HEK293 (cell line): ENCODE results near the gene MCTS1.
"Not testable (repeated sequence)": the region's sequence is repeated elsewhere in the genome, so short reads cannot be mapped to it uniquely, and the experiment has no call there.

Experiments
- CTCF ChIA-PET: fragments of 350-600 bp; formaldehyde crosslinking; extraction: SDS; loops from one replicate; lab custom pipeline; 2021; ENCODE audit warnings: antibody characterized with exemption; lab: Yijun Ruan, JAX
- POLR2A ChIA-PET: fragments of 300-600 bp; formaldehyde crosslinking; extraction: SDS; loops from one replicate; lab custom pipeline; 2020; ENCODE audit warnings: antibody characterized with exemption, inconsistent platforms; lab: Yijun Ruan, JAX
- H3K27ac ChIP-seq: fragments of 200-500 bp; sonication (Bioruptor generic); 2 replicates; pipeline ENCODE4 v1.5.1; 2014; ENCODE audit warnings: low read depth, low read length, control low read depth, inconsistent platforms; ENCODE audit errors: extremely low read depth
- H3K36me3 ChIP-seq, 2 experiments: fragments of 200-500 bp in 1 of 2; sonication (Bioruptor generic) in 1 of 2; 1 replicate in 1 of 2; 2 replicates in 1 of 2; pipeline ENCODE4 v1.5.1; 2014 to 2017; ENCODE audit warnings: inconsistent platforms in 2 of 2, low read length in 2 of 2; ENCODE audit not compliant: control insufficient read depth in 2 of 2, insufficient read depth in 1 of 2
- H3K4me1 ChIP-seq: fragments of 200-500 bp; sonication (Bioruptor generic); 2 replicates; pipeline ENCODE4 v1.5.1; 2014; ENCODE audit warnings: mild to moderate bottlenecking, low read length, inconsistent platforms; ENCODE audit not compliant: control insufficient read depth, insufficient read depth
- H3K4me3 ChIP-seq: 2 replicates; pipeline ENCODE4 v1.5.1; 2011; ENCODE audit warnings: low read depth, mild to moderate bottlenecking, control low read depth, low read length, moderate library complexity
- H3K9me3 ChIP-seq: fragments of 200-500 bp; sonication (Bioruptor generic); 2 replicates; pipeline ENCODE4 v1.5.1; 2014; ENCODE audit warnings: low read depth, low read length, inconsistent platforms; ENCODE audit not compliant: control insufficient read depth, insufficient read depth
- PRDM1 ChIP-seq: fragments of 450-650 bp; formaldehyde crosslinking; IDR thresholded peaks from 2 replicates; pipeline ENCODE4; 2016; ENCODE audit warnings: missing biosample characterization, missing genetic modification characterization
- SP2 ChIP-seq: fragments of 450-650 bp; formaldehyde crosslinking; IDR thresholded peaks from 2 replicates; pipeline ENCODE4 v1.5.1; 2016; ENCODE audit warnings: missing biosample characterization, missing genetic modification characterization
- ZNF132 ChIP-seq: fragments of 450-650 bp; formaldehyde crosslinking; IDR thresholded peaks from 2 replicates; pipeline ENCODE4 v1.5.1; 2017; ENCODE audit warnings: missing biosample characterization, missing genetic modification characterization, borderline replicate concordance
- ZNF140 ChIP-seq: fragments of 450-650 bp; formaldehyde crosslinking; IDR thresholded peaks from 2 replicates; pipeline ENCODE4 v1.5.1; 2016; ENCODE audit warnings: missing biosample characterization, missing genetic modification characterization
- ZNF146 ChIP-seq: fragments of 450-650 bp; formaldehyde crosslinking; IDR thresholded peaks from 2 replicates; pipeline ENCODE4 v1.5.1; 2016; ENCODE audit warnings: missing biosample characterization, missing genetic modification characterization
- ZNF169 ChIP-seq: fragments of 450-650 bp; formaldehyde crosslinking; IDR thresholded peaks from 2 replicates; pipeline ENCODE4 v1.5.1; 2016; ENCODE audit warnings: missing biosample characterization, missing genetic modification characterization
- ZNF184 ChIP-seq: fragments of 450-650 bp; IDR thresholded peaks from 2 replicates; pipeline ENCODE4 v1.5.1; 2018; ENCODE audit warnings: missing biosample characterization, mild to moderate bottlenecking, missing genetic modification characterization
- ZNF19 ChIP-seq: fragments of 450-650 bp; formaldehyde crosslinking; IDR thresholded peaks from 2 replicates; pipeline ENCODE4; 2016; ENCODE audit warnings: missing biosample characterization, missing genetic modification characterization, low read depth
- ZNF335 ChIP-seq: fragments of 450-650 bp; formaldehyde crosslinking; conservative IDR thresholded peaks from 2 replicates; pipeline ENCODE4 v1.5.1; 2016; ENCODE audit warnings: missing biosample characterization, missing genetic modification characterization
- ZNF433 ChIP-seq: fragments of 450-650 bp; formaldehyde crosslinking; IDR thresholded peaks from 2 replicates; pipeline ENCODE4 v1.5.1; 2016; ENCODE audit warnings: missing biosample characterization, missing genetic modification characterization, low read depth
- ZNF514 ChIP-seq: fragments of 450-650 bp; formaldehyde crosslinking; IDR thresholded peaks from 2 replicates; pipeline ENCODE4 v1.5.1; 2016; ENCODE audit warnings: missing biosample characterization, missing genetic modification characterization
- ZNF560 ChIP-seq: fragments of 450-650 bp; formaldehyde crosslinking; IDR thresholded peaks from 2 replicates; pipeline ENCODE4 v1.5.1; 2017; ENCODE audit warnings: missing biosample characterization, missing genetic modification characterization, borderline replicate concordance
- ZNF624 ChIP-seq: fragments of 450-650 bp; formaldehyde crosslinking; IDR thresholded peaks from 2 replicates; pipeline ENCODE4 v1.5.1; 2017; ENCODE audit warnings: missing biosample characterization, missing genetic modification characterization
- ZNF677 ChIP-seq: fragments of 450-650 bp; IDR thresholded peaks from 2 replicates; pipeline ENCODE4 v1.5.0; 2018; ENCODE audit warnings: missing biosample characterization, mild to moderate bottlenecking, missing genetic modification characterization, moderate library complexity
- ZNF76 ChIP-seq: fragments of 450-650 bp; formaldehyde crosslinking; IDR thresholded peaks from 2 replicates; pipeline ENCODE4; 2016; ENCODE audit warnings: low read depth, missing biosample characterization, missing genetic modification characterization, borderline replicate concordance
- ZNF792 ChIP-seq: fragments of 450-650 bp; formaldehyde crosslinking; IDR thresholded peaks from 2 replicates; pipeline ENCODE4 v1.5.1; 2016; ENCODE audit warnings: missing biosample characterization, missing genetic modification characterization
- TF ChIP-seq, protein P1 (sequence below): fragments of 450-650 bp; formaldehyde crosslinking; IDR thresholded peaks from 2 replicates; pipeline ENCODE4 v1.5.1; 2016; ENCODE audit warnings: missing biosample characterization, missing genetic modification characterization, borderline replicate concordance
- TF ChIP-seq, protein P2 (sequence below): fragments of 450-650 bp; formaldehyde crosslinking; IDR thresholded peaks from 2 replicates; pipeline ENCODE4 v1.5.1; 2017; ENCODE audit warnings: missing biosample characterization, missing genetic modification characterization
- TF ChIP-seq, protein P3 (sequence below): fragments of 450-650 bp; formaldehyde crosslinking; IDR thresholded peaks from 2 replicates; pipeline ENCODE4 v1.5.1; 2016; ENCODE audit warnings: missing biosample characterization, missing genetic modification characterization

Gene MCTS1

DNA sequence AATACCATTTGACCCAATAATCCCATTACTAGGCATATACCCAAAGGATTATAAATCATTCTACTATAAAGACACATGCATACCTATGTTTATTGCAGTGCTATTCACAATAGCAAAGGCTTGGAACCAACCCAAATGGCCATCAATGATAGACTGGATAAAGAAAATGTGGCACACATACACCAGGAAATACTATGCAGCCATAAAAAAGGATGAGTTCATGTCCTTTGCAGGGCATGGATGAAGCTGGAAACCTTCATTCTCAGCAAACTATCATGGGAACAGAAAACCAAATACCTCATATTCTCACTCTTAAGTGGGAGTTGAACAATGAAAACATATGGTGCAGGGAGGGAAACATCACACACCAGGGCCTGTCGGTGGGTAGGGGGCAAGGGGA is 48.4 kb downstream of the MCTS1 start:
- H3K27ac ChIP-seq, POLR2A ChIA-PET: not testable (repeated sequence)

DNA sequence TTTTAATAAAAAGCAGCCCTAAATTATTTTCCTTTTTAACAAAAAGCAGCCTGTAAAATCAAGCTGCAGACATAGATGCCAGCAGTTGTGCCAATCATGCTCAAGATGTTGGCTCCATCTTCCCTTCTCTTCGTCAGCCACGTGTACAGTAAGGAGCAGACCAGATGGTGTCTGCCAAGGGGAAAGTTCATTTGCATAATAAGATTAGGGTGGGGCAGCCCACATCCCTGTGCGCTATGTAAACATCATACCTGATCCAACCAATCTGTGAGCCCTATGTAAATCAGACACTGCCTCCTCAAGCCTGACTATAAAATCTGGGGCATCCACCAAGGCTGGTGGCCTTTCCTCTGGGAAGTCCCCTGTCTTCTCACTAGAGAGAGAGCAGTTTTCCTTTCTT is 49.1 kb downstream of the MCTS1 start:
- CTCF ChIA-PET = no interaction called here
- TF ChIP-seq, protein P1, sequence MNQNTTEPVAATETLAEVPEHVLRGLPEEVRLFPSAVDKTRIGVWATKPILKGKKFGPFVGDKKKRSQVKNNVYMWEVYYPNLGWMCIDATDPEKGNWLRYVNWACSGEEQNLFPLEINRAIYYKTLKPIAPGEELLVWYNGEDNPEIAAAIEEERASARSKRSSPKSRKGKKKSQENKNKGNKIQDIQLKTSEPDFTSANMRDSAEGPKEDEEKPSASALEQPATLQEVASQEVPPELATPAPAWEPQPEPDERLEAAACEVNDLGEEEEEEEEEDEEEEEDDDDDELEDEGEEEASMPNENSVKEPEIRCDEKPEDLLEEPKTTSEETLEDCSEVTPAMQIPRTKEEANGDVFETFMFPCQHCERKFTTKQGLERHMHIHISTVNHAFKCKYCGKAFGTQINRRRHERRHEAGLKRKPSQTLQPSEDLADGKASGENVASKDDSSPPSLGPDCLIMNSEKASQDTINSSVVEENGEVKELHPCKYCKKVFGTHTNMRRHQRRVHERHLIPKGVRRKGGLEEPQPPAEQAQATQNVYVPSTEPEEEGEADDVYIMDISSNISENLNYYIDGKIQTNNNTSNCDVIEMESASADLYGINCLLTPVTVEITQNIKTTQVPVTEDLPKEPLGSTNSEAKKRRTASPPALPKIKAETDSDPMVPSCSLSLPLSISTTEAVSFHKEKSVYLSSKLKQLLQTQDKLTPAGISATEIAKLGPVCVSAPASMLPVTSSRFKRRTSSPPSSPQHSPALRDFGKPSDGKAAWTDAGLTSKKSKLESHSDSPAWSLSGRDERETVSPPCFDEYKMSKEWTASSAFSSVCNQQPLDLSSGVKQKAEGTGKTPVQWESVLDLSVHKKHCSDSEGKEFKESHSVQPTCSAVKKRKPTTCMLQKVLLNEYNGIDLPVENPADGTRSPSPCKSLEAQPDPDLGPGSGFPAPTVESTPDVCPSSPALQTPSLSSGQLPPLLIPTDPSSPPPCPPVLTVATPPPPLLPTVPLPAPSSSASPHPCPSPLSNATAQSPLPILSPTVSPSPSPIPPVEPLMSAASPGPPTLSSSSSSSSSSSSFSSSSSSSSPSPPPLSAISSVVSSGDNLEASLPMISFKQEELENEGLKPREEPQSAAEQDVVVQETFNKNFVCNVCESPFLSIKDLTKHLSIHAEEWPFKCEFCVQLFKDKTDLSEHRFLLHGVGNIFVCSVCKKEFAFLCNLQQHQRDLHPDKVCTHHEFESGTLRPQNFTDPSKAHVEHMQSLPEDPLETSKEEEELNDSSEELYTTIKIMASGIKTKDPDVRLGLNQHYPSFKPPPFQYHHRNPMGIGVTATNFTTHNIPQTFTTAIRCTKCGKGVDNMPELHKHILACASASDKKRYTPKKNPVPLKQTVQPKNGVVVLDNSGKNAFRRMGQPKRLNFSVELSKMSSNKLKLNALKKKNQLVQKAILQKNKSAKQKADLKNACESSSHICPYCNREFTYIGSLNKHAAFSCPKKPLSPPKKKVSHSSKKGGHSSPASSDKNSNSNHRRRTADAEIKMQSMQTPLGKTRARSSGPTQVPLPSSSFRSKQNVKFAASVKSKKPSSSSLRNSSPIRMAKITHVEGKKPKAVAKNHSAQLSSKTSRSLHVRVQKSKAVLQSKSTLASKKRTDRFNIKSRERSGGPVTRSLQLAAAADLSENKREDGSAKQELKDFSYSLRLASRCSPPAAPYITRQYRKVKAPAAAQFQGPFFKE (tag by site-specific recombination) = no peak
- TF ChIP-seq ZNF132 (tag by site-specific recombination) (no peak), ZNF169 (tag by site-specific recombination) (no peak), SP2 (tag by site-specific recombination) (no peak), ZNF76 (tag by site-specific recombination) (no peak), ZNF514 (no peak), PRDM1 (tag by site-specific recombination) (no peak), ZNF560 (tag by site-specific recombination) (no peak), ZNF140 (tag by site-specific recombination) (no peak)
- TF ChIP-seq, protein P2, sequence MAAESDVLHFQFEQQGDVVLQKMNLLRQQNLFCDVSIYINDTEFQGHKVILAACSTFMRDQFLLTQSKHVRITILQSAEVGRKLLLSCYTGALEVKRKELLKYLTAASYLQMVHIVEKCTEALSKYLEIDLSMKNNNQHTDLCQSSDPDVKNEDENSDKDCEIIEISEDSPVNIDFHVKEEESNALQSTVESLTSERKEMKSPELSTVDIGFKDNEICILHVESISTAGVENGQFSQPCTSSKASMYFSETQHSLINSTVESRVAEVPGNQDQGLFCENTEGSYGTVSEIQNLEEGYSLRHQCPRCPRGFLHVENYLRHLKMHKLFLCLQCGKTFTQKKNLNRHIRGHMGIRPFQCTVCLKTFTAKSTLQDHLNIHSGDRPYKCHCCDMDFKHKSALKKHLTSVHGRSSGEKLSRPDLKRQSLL (tag by site-specific recombination) = no peak
- H3K4me1 ChIP-seq = no peaks in the 10 kb centered on the region
- H3K4me3 ChIP-seq = no peak overlapping the region
- H3K27ac ChIP-seq = no peak overlapping the region
- H3K36me3 ChIP-seq = no peaks in the 10 kb centered on the region
- no peaks in the 10 kb centered on the region for H3K9me3 ChIP-seq
- POLR2A ChIA-PET = no interaction called here

More for the DNA sequence above, 48.4 kb downstream of the MCTS1 start:
- CTCF ChIA-PET, H3K9me3 ChIP-seq, H3K4me1 ChIP-seq, H3K4me3 ChIP-seq, H3K36me3 ChIP-seq: not testable (repeated sequence)
- TF ChIP-seq ZNF146 = peak; percentile 79

DNA sequence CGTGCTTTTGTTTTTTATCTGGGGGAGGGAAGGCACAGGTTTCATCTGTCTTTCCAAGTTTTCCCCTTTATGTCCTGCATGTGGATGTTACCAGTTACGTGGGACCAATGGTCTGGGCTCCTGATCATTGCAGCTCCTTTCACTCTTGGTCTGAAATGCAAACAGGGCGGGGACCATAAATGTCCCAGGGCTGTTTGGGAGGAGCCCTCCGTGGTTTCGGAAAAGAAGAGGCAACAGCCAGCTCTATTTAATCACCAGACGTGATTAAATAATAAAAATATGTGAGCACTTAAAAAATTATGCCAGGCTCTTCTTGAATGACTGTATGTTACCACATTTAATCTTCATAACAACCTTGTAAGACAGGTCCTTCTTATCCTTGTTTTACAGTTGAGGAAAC is 56.7 kb downstream of the MCTS1 start:
- Histone ChIP-seq H3K36me3 (no peaks in the 10 kb centered on the region), H3K27ac (no peak overlapping the region), H3K9me3 (no peaks in the 10 kb centered on the region), H3K4me3 (no peak overlapping the region), H3K4me1 (no peaks in the 10 kb centered on the region)
- ChIA-PET POLR2A (interaction anchor here (0.5 kb wide), 1 partner anchor 57 kb away, joined by 4 read pairs; the partner anchor contains the start of gene MCTS1), CTCF (interaction anchor here (0.6 to 1.4 kb wide), 4 partner anchors 10 to 162 kb away, joined by 3 to 10 read pairs (median 4); no protein-coding TSS in a partner anchor)
- TF ChIP-seq ZNF677 (no peak), ZNF335 (tag by site-specific recombination) (no peak), ZNF433 (tag by site-specific recombination) (no peak), ZNF792 (tag by site-specific recombination) (no peak), ZNF184 (tag by site-specific recombination) (no peak), ZNF19 (tag by site-specific recombination) (no peak), ZNF624 (tag by site-specific recombination) (no peak)
- TF ChIP-seq, protein P3, sequence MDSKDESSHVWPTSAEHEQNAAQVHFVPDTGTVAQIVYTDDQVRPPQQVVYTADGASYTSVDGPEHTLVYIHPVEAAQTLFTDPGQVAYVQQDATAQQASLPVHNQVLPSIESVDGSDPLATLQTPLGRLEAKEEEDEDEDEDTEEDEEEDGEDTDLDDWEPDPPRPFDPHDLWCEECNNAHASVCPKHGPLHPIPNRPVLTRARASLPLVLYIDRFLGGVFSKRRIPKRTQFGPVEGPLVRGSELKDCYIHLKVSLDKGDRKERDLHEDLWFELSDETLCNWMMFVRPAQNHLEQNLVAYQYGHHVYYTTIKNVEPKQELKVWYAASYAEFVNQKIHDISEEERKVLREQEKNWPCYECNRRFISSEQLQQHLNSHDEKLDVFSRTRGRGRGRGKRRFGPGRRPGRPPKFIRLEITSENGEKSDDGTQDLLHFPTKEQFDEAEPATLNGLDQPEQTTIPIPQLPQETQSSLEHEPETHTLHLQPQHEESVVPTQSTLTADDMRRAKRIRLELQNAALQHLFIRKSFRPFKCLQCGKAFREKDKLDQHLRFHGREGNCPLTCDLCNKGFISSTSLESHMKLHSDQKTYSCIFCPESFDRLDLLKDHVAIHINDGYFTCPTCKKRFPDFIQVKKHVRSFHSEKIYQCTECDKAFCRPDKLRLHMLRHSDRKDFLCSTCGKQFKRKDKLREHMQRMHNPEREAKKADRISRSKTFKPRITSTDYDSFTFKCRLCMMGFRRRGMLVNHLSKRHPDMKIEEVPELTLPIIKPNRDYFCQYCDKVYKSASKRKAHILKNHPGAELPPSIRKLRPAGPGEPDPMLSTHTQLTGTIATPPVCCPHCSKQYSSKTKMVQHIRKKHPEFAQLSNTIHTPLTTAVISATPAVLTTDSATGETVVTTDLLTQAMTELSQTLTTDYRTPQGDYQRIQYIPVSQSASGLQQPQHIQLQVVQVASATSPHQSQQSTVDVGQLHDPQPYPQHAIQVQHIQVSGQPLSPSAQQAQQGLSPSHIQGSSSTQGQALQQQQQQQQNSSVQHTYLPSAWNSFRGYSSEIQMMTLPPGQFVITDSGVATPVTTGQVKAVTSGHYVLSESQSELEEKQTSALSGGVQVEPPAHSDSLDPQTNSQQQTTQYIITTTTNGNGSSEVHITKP (tag by site-specific recombination) = no peak
